Progenitor cell of endocrine pancreas (in vitro differentiated cells): ENCODE results near the gene MED9. TPM values are rescaled to one million over a fixed set of nuclear protein-coding genes. Genes with fewer than 3 reads are reported as not detected.
A peak's percentile ranks its signal among the peaks of the same experiment; 100 is the strongest.

Experiments used
- DNase-seq: peaks from one replicate; pipeline ENCODE4 v3.0.0; 2021; ENCODE audit warnings: low spot score; ENCODE audit not compliant: unreplicated experiment
- H3K27ac Mint-ChIP-seq: 2 replicates; pipeline ENCODE4 v1.8.0; 2021; ENCODE audit warnings: mild to moderate bottlenecking, moderate library complexity, mixed read lengths
- H3K27me3 Mint-ChIP-seq: 2 replicates; pipeline ENCODE4 v1.8.0; 2021; ENCODE audit warnings: mixed read lengths
- H3K36me3 Mint-ChIP-seq: 2 replicates; pipeline ENCODE4 v1.8.0; 2022; ENCODE audit warnings: mixed read lengths; ENCODE audit not compliant: insufficient read depth
- H3K4me1 Mint-ChIP-seq: 2 replicates; pipeline ENCODE4 v1.8.0; 2021; ENCODE audit warnings: low read depth, mixed read lengths
- H3K4me3 Mint-ChIP-seq: 2 replicates; pipeline ENCODE4 v1.8.0; 2021; ENCODE audit warnings: low read depth, mild to moderate bottlenecking, moderate library complexity, mixed read lengths
- H3K9me3 Mint-ChIP-seq: 2 replicates; pipeline ENCODE4 v1.8.0; 2021; ENCODE audit warnings: low read depth, mixed read lengths
- CTCF ChIP-seq: fragments of 200-600 bp; sonication (generic); IDR thresholded peaks from one replicate; pipeline ENCODE4 v1.5.0; 2021; ENCODE audit warnings: antibody characterized with exemption, mild to moderate bottlenecking; ENCODE audit not compliant: unreplicated experiment
- total RNA-seq: library from RNA; stranded (reverse); gene quantifications from 2 replicates; pipeline ENCODE4 v1.2.1, GENCODE V29; 2021

MED9 gene
- total RNA-seq, 1 donor from 2014 or later = 17.0 TPM

- peak overlapping the region; percentile 84 for H3K27ac Mint-ChIP-seq
- H3K9me3 Mint-ChIP-seq = no peaks in the 10 kb centered on the region
- DNase-seq = no peak
- peaks cover 4% of the 10 kb centered on the region for H3K36me3 Mint-ChIP-seq
- no peak overlapping the region for H3K4me3 Mint-ChIP-seq
- H3K27me3 Mint-ChIP-seq = no peaks in the 10 kb centered on the region
- peaks cover 33% of the 10 kb centered on the region for H3K4me1 Mint-ChIP-seq
- no peak for TF ChIP-seq CTCF
Measured at GRCh38 chr17:17537311-17538099, 60.7 kb downstream of the MED9 start.

- Mint-ChIP-seq H3K27me3 (no peaks in the 10 kb centered on the region), H3K9me3 (no peaks in the 10 kb centered on the region), H3K4me3 (no peak overlapping the region), H3K36me3 (peaks cover 4% of the 10 kb centered on the region), H3K4me1 (peaks cover 33% of the 10 kb centered on the region), H3K27ac (peak overlapping the region; percentile 89)
- TF ChIP-seq CTCF = no peak
- DNase-seq = no peak
Measured at GRCh38 chr17:17538417-17539391, 61.9 kb downstream of the MED9 start.

- no peak overlapping the region for H3K4me3 Mint-ChIP-seq
- DNase-seq = no peak
- H3K27me3 Mint-ChIP-seq = no peaks in the 10 kb centered on the region
- peak overlapping the region; percentile 89 for H3K27ac Mint-ChIP-seq
- H3K9me3 Mint-ChIP-seq = no peaks in the 10 kb centered on the region
- no peaks in the 10 kb centered on the region for H3K36me3 Mint-ChIP-seq
- peaks cover 33% of the 10 kb centered on the region for H3K4me1 Mint-ChIP-seq
- no peak for TF ChIP-seq CTCF
Measured at GRCh38 chr17:17539591-17539990, 62.8 kb downstream of the MED9 start.

GRCh38 chr17:17540278-17540906, 63.6 kb downstream of the MED9 start:
- DNase-seq = no peak
- TF ChIP-seq CTCF = no peak
- Mint-ChIP-seq H3K27ac (no peak overlapping the region), H3K4me1 (peaks cover 33% of the 10 kb centered on the region), H3K9me3 (no peaks in the 10 kb centered on the region), H3K4me3 (no peak overlapping the region), H3K36me3 (no peaks in the 10 kb centered on the region), H3K27me3 (no peaks in the 10 kb centered on the region)
